GM23338 (cell line): ENCODE measurements around the gene RAD18. TPM values are rescaled to one million over a fixed set of nuclear protein-coding genes. Genes with fewer than 3 reads are reported as not detected.

Experiments
- ATAC-seq: fragments of 200-7000 bp; cut with Tn5 transposase; 3 replicates; pipeline ENCODE4 v1.9.1; 2020
- DNase-seq: peaks from one replicate; pipeline ENCODE4 v3.0.0-alpha.2; 2015; ENCODE audit warnings: low spot score
- H2AFZ ChIP-seq: fragments of 200-600 bp; sonication (generic); 2 replicates; pipeline ENCODE4 v1.8.0; 2016; ENCODE audit warnings: antibody characterized with exemption, mild to moderate bottlenecking, moderate library complexity
- H3F3A ChIP-seq: fragments of 200-600 bp; sonication (generic); replicated peaks from 2 replicates; pipeline ENCODE4 v1.8.0; 2017; ENCODE audit warnings: antibody characterized with exemption, mixed run types, low read depth
- H3K27ac ChIP-seq: fragments of 200-600 bp; sonication (generic); 2 replicates; pipeline ENCODE4 v1.6.1; 2016; ENCODE audit warnings: low read depth
- H3K27me3 ChIP-seq: fragments of 200-600 bp; sonication (generic); 2 replicates; pipeline ENCODE4 v1.8.0; 2016; ENCODE audit warnings: mild to moderate bottlenecking, mixed run types, moderate library complexity; ENCODE audit not compliant: insufficient read depth
- H3K36me3 ChIP-seq: fragments of 200-600 bp; sonication (generic); 2 replicates; pipeline ENCODE4 v1.8.0; 2016; ENCODE audit warnings: mild to moderate bottlenecking; ENCODE audit not compliant: insufficient read depth
- H3K4me1 ChIP-seq: fragments of 200-600 bp; sonication (generic); 2 replicates; pipeline ENCODE4 v1.8.0; 2016; ENCODE audit warnings: mild to moderate bottlenecking, moderate library complexity; ENCODE audit not compliant: insufficient read depth
- H3K4me2 ChIP-seq: fragments of 200-600 bp; sonication (generic); 2 replicates; pipeline ENCODE4 v1.7.1; 2017; ENCODE audit warnings: mixed run types
- H3K4me3 ChIP-seq: fragments of 200-600 bp; sonication (generic); 2 replicates; pipeline ENCODE4 v1.6.1; 2016; ENCODE audit warnings: mixed run types
- H3K79me2 ChIP-seq: fragments of 200-600 bp; sonication (generic); replicated peaks from 2 replicates; pipeline ENCODE4 v1.8.0; 2017; ENCODE audit warnings: mild to moderate bottlenecking; ENCODE audit not compliant: insufficient read depth
- H3K9me2 ChIP-seq: fragments of 200-600 bp; sonication (generic); 2 replicates; pipeline ENCODE4 v1.8.0; 2017; ENCODE audit not compliant: insufficient read depth
- H4K20me1 ChIP-seq: fragments of 200-600 bp; sonication (generic); replicated peaks from 2 replicates; pipeline ENCODE4 v1.8.0; 2017; ENCODE audit warnings: mild to moderate bottlenecking; ENCODE audit not compliant: insufficient read depth
- H3K27ac Mint-ChIP-seq: 2 replicates; pipeline ENCODE4 v1.8.0; 2020; ENCODE audit warnings: inconsistent platforms, mild to moderate bottlenecking, moderate library complexity, mixed read lengths
- H3K27me3 Mint-ChIP-seq: 3 replicates; pipeline ENCODE4 v1.8.0; 2022; ENCODE audit warnings: low read depth, mild to moderate bottlenecking, moderate library complexity, mixed read lengths, inconsistent platforms; ENCODE audit not compliant: insufficient read depth, poor library complexity
- H3K36me3 Mint-ChIP-seq: 3 replicates; pipeline ENCODE4 v1.8.0; 2021; ENCODE audit warnings: low read depth, mild to moderate bottlenecking, inconsistent platforms, moderate library complexity, mixed read lengths
- H3K4me1 Mint-ChIP-seq: 3 replicates; pipeline ENCODE4 v1.8.0; 2020; ENCODE audit warnings: mild to moderate bottlenecking, inconsistent platforms, mixed read lengths
- H3K4me3 Mint-ChIP-seq: 3 replicates; pipeline ENCODE4 v1.8.0; 2021; ENCODE audit warnings: moderate library complexity, mild to moderate bottlenecking, inconsistent platforms, mixed read lengths
- H3K9me3 Mint-ChIP-seq: 3 replicates; pipeline ENCODE4 v1.8.0; 2020; ENCODE audit warnings: moderate library complexity, mild to moderate bottlenecking, inconsistent platforms, mixed read lengths
- CREB1 ChIP-seq: fragments of 250-450 bp; sonication (Bioruptor Pico); IDR thresholded peaks from 2 replicates; pipeline ENCODE4 v1.5.0; 2020; ENCODE audit warnings: low read depth, mild to moderate bottlenecking, moderate library complexity
- CTCF ChIP-seq, 2 experiments: fragments of 200-600 bp in 1 of 2; sonication (generic) in 1 of 2; conservative IDR thresholded peaks; 2 replicates each; pipeline versions ENCODE4 v1.5.1 to v1.6.1; 2016 to 2017; ENCODE audit warnings: antibody characterized with exemption in 2 of 2, low read depth in 2 of 2, mild to moderate bottlenecking in 2 of 2, moderate library complexity in 1 of 2
- EZH2 ChIP-seq: fragments of 200-600 bp; sonication (generic); IDR thresholded peaks from one replicate; pipeline ENCODE4 v1.8.0; 2017; ENCODE audit warnings: antibody characterized with exemption, mild to moderate bottlenecking, low read depth; ENCODE audit not compliant: unreplicated experiment
- EZH2phosphoT487 ChIP-seq: fragments of 200-600 bp; sonication (generic); IDR thresholded peaks from one replicate; pipeline ENCODE4 v1.8.1; 2018; ENCODE audit warnings: antibody characterized with exemption; ENCODE audit not compliant: unreplicated experiment
- NANOG ChIP-seq: IDR thresholded peaks from 2 replicates; pipeline ENCODE4 v1.6.1; 2016; ENCODE audit warnings: antibody characterized with exemption, borderline replicate concordance
- POLR2AphosphoS5 ChIP-seq: IDR thresholded peaks from 2 replicates; pipeline ENCODE4 v1.6.1; 2016; ENCODE audit warnings: antibody characterized with exemption, low read depth
- ZNF114 ChIP-seq: fragments of 250-450 bp; sonication (Bioruptor Pico); IDR thresholded peaks from 2 replicates; pipeline ENCODE4 v1.5.0; 2020; ENCODE audit warnings: mild to moderate bottlenecking, moderate library complexity
- ZNF331 ChIP-seq: fragments of 250-450 bp; sonication (Bioruptor Pico); IDR thresholded peaks from 2 replicates; pipeline ENCODE4 v1.5.0; 2020; ENCODE audit warnings: low read depth, mild to moderate bottlenecking, moderate library complexity
- ZNF462 ChIP-seq: fragments of 250-450 bp; sonication (Bioruptor Pico); IDR thresholded peaks from 2 replicates; pipeline ENCODE4 v1.5.0; 2020; ENCODE audit warnings: mild to moderate bottlenecking, moderate library complexity
- polyA plus RNA-seq: library from polyadenylated mRNA; unstranded; fragments of >200 nt; fragmentation: Nextera tagmentation; extraction: Ambion mirVana; gene quantifications from 2 replicates; pipeline ENCODE4 v1.2.1, GENCODE V29; 2016
- total RNA-seq: library from RNA; depleted of rRNA; stranded (reverse); fragments of >200 nt; shearing (Covaris generic); gene quantifications from 2 replicates; pipeline ENCODE4 v1.2.3, GENCODE V29; 2014
- TF ChIP-seq, protein P1 (sequence below): IDR thresholded peaks from one replicate; pipeline ENCODE4 v1.6.1; 2018; ENCODE audit warnings: antibody characterized with exemption; ENCODE audit not compliant: unreplicated experiment

RAD18 gene
- total and polyA plus RNA-seq, 2 experiments from 2014 or later: 25.4 to 40.1 TPM

GRCh38 chr3:8988791-8989558, 25.7 kb upstream of the RAD18 start:
- Mint-ChIP-seq H3K4me3 (no peak overlapping the region), H3K27me3 (peaks cover 12% of the 10 kb centered on the region), H3K36me3 (no peaks in the 10 kb centered on the region; the same call in 2 of the 3 replicates), H3K27ac (no peak overlapping the region), H3K4me1 (peaks cover 16% of the 10 kb centered on the region), H3K9me3 (no peaks in the 10 kb centered on the region)
- no peaks in the 10 kb centered on the region for H3K79me2 ChIP-seq
- H3K27me3 ChIP-seq: no peaks in the 10 kb centered on the region
- no peak overlapping the region for H2AFZ ChIP-seq
- ATAC-seq (no peak), DNase-seq (no peak)
- TF ChIP-seq ZNF331 (CRISPR knock-in tag) (no peak), ZNF114 (CRISPR knock-in tag) (no peak), NANOG (no peak), ZNF462 (CRISPR knock-in tag) (no peak), EZH2phosphoT487 (no peak), CREB1 (CRISPR knock-in tag) (no peak), CTCF (conservative IDR thresholded peaks at IDR 0.05; ENCODE audit: low read depth in 2 of 2) (no peak), EZH2 (no peak), POLR2AphosphoS5 (no peak)
- TF ChIP-seq, protein P1, sequence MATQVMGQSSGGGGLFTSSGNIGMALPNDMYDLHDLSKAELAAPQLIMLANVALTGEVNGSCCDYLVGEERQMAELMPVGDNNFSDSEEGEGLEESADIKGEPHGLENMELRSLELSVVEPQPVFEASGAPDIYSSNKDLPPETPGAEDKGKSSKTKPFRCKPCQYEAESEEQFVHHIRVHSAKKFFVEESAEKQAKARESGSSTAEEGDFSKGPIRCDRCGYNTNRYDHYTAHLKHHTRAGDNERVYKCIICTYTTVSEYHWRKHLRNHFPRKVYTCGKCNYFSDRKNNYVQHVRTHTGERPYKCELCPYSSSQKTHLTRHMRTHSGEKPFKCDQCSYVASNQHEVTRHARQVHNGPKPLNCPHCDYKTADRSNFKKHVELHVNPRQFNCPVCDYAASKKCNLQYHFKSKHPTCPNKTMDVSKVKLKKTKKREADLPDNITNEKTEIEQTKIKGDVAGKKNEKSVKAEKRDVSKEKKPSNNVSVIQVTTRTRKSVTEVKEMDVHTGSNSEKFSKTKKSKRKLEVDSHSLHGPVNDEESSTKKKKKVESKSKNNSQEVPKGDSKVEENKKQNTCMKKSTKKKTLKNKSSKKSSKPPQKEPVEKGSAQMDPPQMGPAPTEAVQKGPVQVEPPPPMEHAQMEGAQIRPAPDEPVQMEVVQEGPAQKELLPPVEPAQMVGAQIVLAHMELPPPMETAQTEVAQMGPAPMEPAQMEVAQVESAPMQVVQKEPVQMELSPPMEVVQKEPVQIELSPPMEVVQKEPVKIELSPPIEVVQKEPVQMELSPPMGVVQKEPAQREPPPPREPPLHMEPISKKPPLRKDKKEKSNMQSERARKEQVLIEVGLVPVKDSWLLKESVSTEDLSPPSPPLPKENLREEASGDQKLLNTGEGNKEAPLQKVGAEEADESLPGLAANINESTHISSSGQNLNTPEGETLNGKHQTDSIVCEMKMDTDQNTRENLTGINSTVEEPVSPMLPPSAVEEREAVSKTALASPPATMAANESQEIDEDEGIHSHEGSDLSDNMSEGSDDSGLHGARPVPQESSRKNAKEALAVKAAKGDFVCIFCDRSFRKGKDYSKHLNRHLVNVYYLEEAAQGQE: no peak
- no peaks in the 10 kb centered on the region for H4K20me1 ChIP-seq
- no peak overlapping the region for H3K4me2 ChIP-seq
- no peaks in the 10 kb centered on the region for H3F3A ChIP-seq
- H3K9me2 ChIP-seq: no peaks in the 10 kb centered on the region
- H3K36me3 ChIP-seq: no peaks in the 10 kb centered on the region
- no peak overlapping the region for H3K4me3 ChIP-seq
- 0 out of 2 replicates have a peak, but pooled peaks cover 8% of the 10 kb centered on the region for H3K4me1 ChIP-seq
- H3K27ac ChIP-seq: no peak overlapping the region
